Stimulated activated CD4-positive, alpha-beta T cell treated with anti-CD3 and anti-CD28 coated beads, Interleukin-15, amount 100 ng/mL, for 1 hour (primary cell): ENCODE results near the gene ASMTL.
"Not testable (repeated sequence)": the region's sequence is repeated elsewhere in the genome, so short reads cannot be mapped to it uniquely, and the experiment has no call there.

ENCODE experiments used
- DNase-seq, 2 donors: peaks; one replicate each; pipeline ENCODE4 v3.0.0-alpha.2; 2020; ENCODE audit warnings: low read depth in 1 of 2, low spot score in 1 of 2

The ASMTL gene

DNA sequence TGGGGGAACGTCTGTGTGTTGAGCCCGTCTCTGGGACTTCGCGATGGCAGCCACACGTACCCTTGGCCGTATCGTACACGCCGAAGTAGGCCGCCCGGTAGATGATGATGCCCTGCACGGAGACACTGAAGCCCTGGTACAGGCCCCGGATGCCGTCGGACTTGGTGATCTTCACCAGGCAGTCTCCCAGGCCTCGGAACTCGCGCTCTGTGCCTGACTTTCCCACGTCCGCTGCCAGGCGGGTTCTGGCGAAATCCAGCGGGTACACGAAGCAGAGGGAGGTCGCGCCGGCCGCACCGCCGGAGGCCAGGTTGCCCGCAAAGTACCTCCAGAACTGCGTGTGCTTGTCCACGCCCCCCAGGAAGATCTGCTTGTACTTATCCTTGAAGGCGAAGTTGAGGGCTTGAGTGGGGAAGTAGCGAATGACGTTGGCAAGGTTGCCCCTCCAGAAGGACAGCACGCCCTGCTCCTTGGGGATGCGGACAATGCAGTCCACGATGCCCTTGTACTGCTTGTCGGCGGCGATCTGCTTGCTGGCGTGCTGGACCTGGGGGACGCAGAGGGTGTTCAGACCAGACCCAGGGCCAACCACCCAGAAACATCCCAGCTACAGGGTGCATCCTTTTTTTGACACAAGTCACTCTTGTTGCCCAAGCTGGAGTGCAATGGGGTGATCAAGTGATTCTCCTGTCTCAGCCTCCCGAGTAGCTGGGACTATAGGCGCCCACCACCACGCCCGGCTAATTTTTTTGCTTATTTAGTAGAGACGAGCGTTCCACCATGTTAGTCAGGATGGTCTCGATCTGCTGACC lies 63.3 kb downstream of the ASMTL start:
- DNase-seq = no peak

DNA sequence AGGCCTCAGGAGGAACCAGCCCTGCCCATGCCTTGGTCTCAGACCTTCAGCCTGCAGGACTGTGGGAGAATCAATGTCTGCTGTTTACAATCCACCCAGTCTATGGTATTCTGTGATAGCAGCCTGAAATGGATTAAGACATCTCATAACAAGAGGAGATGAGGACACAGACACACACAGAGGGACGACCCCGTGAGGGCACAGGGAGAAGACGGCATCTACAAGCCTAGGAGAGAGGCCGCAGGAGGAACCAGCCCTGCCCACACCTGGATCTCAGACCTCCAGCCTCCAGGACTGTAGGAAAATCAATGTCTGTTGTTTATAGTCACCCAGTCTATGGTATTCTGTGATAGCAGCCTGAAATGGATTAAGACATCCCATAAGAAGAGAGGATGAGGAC lies 64.1 kb downstream of the ASMTL start:
- DNase-seq = no peak

DNA sequence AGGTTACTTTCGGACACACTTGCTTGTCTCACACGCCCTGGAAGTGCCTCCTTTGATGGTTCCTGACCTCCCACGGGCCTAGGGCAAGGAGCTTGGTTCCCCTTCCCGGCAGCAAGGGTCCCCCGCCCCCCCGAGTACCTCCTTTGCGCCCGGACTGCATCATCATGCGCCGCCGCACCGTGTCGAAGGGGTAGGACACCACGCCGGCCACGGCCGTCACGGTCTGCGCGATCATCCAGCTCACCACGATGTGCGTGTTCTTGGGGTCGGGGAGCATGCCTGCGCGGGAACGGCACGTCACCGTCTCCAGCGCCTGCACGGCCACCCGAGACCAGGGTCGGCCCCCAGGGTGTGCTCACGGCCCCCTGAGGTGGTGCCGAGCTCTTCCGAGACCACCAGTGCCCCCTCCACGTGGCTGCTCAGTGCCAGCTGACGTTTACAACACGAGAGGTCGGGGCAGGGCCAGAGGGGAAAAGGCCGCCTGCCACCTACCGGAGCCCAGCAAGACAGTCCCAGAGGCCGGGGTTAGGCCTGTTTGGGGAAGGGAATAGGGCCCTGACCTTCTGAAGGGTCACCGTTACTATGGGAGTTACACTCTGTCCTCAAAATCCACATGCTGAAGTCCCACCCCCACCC lies 65.5 kb downstream of the ASMTL start:
- no peak for DNase-seq

GRCh38 chrX:1386338-1387127 lies 66.2 kb downstream of the ASMTL start:
- no peak for DNase-seq

DNA sequence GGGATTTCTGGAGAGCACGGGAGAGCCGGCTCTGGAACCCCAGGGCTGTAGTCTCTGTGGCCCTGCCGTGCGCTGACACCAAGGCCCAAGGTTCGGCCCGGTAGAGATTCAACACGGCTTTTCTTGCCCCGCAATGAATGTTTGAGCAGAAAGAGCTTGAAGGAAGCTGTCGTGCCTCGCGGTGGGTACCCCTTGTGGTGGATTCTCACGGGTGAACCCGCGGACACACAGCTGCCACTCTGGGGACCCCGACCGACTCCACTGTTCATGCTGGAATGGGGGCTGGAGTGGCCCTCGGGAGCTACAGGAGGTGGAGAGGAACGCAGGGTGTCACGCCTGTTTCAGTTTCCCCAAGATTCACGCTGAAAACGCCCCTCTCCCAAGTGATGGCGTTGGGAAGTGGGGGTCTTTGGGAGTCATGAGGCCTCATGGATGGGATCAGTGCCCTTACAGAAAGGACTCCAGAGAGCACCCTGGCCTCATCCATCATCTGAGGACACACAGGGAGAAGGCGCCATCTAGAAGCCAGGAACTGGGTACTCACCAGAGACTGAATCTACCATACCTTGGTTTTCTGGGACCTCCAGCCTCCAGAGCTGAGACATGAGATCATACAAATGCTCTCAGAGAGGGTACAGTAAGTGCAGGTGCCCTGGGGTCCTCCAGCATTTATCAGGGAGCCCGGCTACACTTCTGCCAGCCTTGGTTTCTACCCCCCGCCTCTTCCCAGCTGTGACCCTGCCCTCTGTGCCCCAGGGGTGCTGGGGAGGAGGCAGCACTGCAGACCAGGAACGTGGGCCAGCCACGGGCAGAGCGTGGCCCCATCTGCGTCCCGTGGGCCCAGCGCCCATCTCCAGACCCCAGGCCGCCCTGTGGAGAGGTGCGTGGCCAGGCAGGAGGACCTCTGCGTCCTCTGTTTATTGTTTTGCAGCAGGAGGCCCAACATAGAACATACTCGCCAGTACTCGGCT lies 67.2 kb downstream of the ASMTL start:
- no peak for DNase-seq

DNA sequence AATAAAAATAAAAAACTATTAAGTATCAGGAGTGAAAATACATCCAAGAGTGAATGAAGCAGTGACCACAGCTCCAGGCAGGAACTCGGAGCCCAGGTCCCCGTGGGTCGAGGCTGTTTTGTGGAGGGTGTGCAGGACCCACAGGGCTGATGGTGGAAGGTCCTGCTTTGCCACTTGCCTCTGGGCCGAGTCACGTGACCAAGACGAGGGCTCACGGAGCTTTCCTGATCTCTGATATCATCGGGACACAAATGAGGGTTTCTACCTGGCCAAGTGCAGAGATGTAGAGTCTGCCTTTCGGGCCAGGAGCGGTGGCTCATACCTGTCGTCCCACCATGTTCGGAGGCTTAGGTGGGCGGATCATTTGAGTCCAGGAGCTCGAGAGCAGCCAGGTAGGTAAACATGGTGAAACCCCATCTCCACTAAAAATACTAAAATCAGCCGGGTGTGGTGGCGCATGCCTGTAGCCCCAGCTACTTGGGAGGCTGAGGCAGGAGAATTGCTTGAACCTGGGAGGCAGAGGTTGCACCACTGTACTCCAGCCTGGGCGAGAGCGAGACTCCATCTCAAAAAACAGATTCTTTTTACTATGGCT lies 68.0 kb downstream of the ASMTL start:
- no peak for DNase-seq

- no peak for DNase-seq
Observed at GRCh38 chrX:1380672-1381233, 72.0 kb downstream of the ASMTL start.

DNA sequence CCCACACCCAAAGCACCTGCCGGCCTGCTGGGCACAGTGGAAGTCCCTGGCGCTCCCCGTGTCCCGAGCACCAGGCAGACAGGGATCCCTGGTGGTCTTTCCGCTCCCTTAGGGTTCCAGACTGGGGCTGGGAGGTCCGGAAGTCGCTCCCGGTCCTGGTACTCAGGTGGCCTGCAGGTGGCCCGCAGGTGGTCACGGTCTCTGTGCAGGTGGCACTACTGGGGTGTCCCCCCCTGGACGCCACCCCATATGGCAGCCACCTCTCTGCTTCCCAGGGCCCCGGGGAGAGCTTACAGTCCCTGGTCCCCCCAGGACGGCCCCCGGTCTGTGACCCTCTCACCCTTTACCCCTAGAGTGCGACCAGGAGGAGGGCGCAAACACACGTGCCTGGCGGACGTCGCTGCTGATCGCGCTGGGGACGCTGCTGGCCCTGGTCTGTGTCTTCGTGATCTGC lies 74.4 kb downstream of the ASMTL start:
- DNase-seq = no peak

- DNase-seq = no peak
Observed at GRCh38 chrX:1368385-1368698, 84.4 kb downstream of the ASMTL start.

- not testable (repeated sequence) for DNase-seq
Observed at GRCh38 chrX:1366363-1366762, 86.3 kb downstream of the ASMTL start.

DNA sequence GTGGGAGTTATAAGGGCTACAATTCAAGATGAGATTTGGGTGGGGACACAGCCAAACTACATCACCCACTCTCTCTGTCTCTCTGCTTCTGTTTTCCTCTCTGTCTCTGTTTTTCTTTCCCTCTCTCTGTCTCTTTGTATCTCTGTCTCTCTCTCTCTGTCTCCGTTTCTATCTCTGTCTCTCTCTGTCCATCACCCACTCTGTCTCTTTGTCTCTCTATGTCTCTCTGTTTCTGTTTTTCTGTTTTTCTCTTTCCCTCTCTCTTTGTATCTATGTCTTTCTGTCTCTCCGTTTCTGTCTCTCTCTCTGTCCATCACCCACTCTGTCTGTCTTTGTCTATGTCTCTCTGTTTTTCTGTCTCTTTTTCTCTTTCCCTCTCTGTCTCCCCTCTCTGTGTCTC lies 90.8 kb downstream of the ASMTL start:
- no peak for DNase-seq

DNA sequence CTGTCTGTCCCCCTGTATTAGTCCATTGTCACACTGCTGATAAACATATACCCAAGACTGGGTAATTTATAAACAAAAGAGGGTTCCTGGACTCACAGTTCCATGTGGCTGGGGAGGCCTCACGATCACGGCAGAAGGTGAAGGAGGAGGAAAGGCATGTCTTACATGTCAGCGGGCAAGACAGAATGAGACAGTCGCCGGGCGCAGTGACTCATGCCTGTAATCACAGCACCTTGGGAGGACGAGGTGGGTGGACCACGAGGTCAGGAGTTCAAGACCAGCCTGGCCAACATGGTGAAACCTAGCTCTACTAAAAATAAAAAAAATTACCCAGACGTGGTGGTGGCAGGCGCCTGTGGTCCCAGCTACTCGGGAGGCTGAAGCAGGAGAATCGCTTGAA lies 91.4 kb downstream of the ASMTL start:
- no peak for DNase-seq

- no peak for DNase-seq
Observed at GRCh38 chrX:1360171-1360570, 92.5 kb downstream of the ASMTL start.

DNA sequence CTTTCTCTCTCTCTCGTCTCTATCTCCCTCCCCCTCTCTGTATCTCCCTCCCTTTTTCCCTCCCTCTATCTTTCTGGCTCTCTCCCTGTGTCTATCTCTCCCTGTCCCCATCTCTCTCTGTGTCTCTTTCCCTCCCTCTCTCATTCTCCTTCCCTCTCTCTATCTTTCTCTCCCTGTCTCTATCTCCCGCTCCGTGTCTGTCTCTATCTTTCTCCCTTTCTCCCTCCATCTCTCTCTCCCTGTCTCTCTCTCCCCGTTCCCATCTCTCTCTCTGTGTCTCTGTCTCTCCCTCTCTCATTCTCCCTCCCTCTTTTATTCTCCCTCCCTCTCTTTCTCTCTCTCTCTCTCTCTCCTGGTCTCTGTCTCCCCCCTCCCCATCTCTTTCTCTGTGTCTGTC lies 93.2 kb downstream of the ASMTL start:
- DNase-seq = no peak

- no peak for DNase-seq
Observed at GRCh38 chrX:1358793-1359476, 93.8 kb downstream of the ASMTL start.

- DNase-seq = no peak
Observed at GRCh38 chrX:1357993-1358392, 94.7 kb downstream of the ASMTL start.

DNA sequence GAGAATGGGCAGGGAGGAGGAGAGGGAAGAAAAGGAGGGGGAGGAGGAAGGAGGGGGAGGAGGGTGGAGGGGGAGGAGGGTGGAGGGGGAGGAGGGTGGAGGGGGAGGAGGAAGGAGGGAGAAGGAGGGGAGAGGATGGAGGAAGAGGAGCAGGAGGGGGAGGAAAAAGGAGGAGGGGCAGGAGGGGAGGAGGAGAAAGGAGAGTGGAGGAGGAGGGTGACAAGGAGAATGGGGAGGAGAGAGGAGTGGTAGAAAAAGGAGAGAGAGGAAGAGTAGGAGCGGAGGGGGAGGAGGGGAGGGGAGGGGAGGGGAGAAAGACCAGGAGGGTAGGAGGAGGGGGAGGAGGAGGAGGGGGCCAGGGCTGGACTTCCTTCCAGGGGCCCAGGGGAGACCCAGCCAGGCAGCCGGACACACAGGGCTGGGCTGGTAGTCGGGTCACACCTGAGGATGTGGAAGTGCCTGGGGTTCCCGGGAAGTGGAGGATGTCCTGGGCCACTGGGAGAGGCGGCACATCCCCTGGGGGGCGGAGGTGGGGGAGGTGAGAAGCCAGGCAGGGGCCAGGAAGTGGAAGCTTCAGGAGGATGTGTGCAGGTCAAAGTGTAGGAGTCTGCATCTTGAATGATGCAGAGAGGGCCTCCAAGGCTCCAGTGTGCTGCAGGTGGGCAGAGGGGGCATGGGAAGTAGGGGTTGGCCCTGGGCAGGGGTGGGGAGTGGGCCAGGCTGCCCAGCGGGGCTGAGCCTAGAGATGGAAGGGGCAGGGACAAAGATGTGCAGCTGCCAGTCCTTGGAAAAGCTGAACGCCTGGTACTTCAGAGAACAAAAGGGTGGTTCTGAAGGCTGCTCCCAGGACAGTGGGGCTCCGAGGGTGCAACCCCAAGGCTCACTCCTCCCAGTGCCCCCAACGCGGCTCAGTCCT lies 97.3 kb downstream of the ASMTL start:
- no peak for DNase-seq
